ENCODE measurements around the gene MYO6. TPM values are rescaled to one million over a fixed set of nuclear protein-coding genes. Genes with fewer than 3 reads are reported as not detected.
A peak's percentile ranks its signal among the peaks of the same experiment; 100 is the strongest.
"Not testable (repeated sequence)": the region's sequence is repeated elsewhere in the genome, so short reads cannot be mapped to it uniquely, and the experiment has no call there.

The MYO6 gene
- total and polyA plus RNA-seq, 2 experiments from 2014 or later: 39.8 to 71.1 TPM

- Histone ChIP-seq H3K27ac (no peak overlapping the region), H4K20me1 (ENCODE audit: insufficient read depth, poor library complexity, severe bottlenecking) (no peaks in the 10 kb centered on the region), H3K9me2 (replicated peaks; ENCODE audit: insufficient read depth) (no peaks in the 10 kb centered on the region), H3K4me1 (ENCODE audit: insufficient read depth) (no peaks in the 10 kb centered on the region), H3K4me2 (no peak overlapping the region), H3K36me3 (replicated peaks; ENCODE audit: insufficient read depth, low read depth) (no peaks in the 10 kb centered on the region), H3K9me3 (ENCODE audit: low read depth) (no peaks in the 10 kb centered on the region), H2AFZ (no peak overlapping the region), H3K79me2 (no peaks in the 10 kb centered on the region), H3K4me3 (no peak overlapping the region), H3K27me3 (no peaks in the 10 kb centered on the region)
- no peak for DNase-seq (ENCODE audit: low spot score)
- WGBS (ENCODE audit: low lambda C conversion rate, missing lambda C conversion rate): 82% methylated on average over 2 of the region's 2 CpGs
- no peak for TF ChIP-seq EZH2 (IDR thresholded peaks at IDR 0.05; ENCODE audit: borderline replicate concordance)
- no peak for TF ChIP-seq CTCF (IDR thresholded peaks at IDR 0.05; ENCODE audit: poor library complexity)
These were observed 25.7 kb upstream of the MYO6 start for GRCh38 chr6:75723382-75723781.

- WGBS (ENCODE audit: low lambda C conversion rate, missing lambda C conversion rate): 88% methylated on average over 2 of the region's 2 CpGs
- no peak overlapping the region for H3K27ac ChIP-seq
These were observed 21.8 kb upstream of the MYO6 start for GRCh38 chr6:75727206-75727605.

GRCh38 chr6:75731029-75731428, 18.0 kb upstream of the MYO6 start:
- not testable (repeated sequence) for H3K9me2 ChIP-seq (replicated peaks; ENCODE audit: insufficient read depth); H3K27ac ChIP-seq; H3K27me3 ChIP-seq; H3K4me2 ChIP-seq; H3K4me3 ChIP-seq; H3K4me1 ChIP-seq (ENCODE audit: insufficient read depth); H3K79me2 ChIP-seq; DNase-seq (ENCODE audit: low spot score); H3K9me3 ChIP-seq (ENCODE audit: low read depth); H2AFZ ChIP-seq; H4K20me1 ChIP-seq (ENCODE audit: insufficient read depth, poor library complexity, severe bottlenecking); H3K36me3 ChIP-seq (replicated peaks; ENCODE audit: insufficient read depth, low read depth)
- 91% methylated on average over 8 of the region's 8 CpGs for WGBS (ENCODE audit: low lambda C conversion rate, missing lambda C conversion rate)

More at GRCh38 chr6:75727206-75727605, 21.8 kb upstream of the MYO6 start:
- no peak for DNase-seq (ENCODE audit: low spot score)
- Histone ChIP-seq H4K20me1 (ENCODE audit: insufficient read depth, poor library complexity, severe bottlenecking) (no peaks in the 10 kb centered on the region), H3K4me1 (ENCODE audit: insufficient read depth) (no peaks in the 10 kb centered on the region), H3K9me3 (ENCODE audit: low read depth) (no peaks in the 10 kb centered on the region), H3K4me3 (no peak overlapping the region), H3K27me3 (no peaks in the 10 kb centered on the region), H3K4me2 (no peak overlapping the region), H3K9me2 (replicated peaks; ENCODE audit: insufficient read depth) (no peaks in the 10 kb centered on the region), H2AFZ (no peak overlapping the region), H3K36me3 (replicated peaks; ENCODE audit: insufficient read depth, low read depth) (no peaks in the 10 kb centered on the region), H3K79me2 (no peaks in the 10 kb centered on the region)
- TF ChIP-seq EZH2phosphoT487 (IDR thresholded peaks at IDR 0.05; ENCODE audit: low read depth, severe bottlenecking, unreplicated experiment) (no peak), CTCF (IDR thresholded peaks at IDR 0.05; ENCODE audit: poor library complexity) (no peak), EZH2 (IDR thresholded peaks at IDR 0.05; ENCODE audit: borderline replicate concordance) (no peak)

- H4K20me1 ChIP-seq (ENCODE audit: insufficient read depth, poor library complexity, severe bottlenecking): no peaks in the 10 kb centered on the region
- WGBS (ENCODE audit: low lambda C conversion rate, missing lambda C conversion rate): 52% methylated on average over 1 of the region's 1 CpG
- H3K79me2 ChIP-seq: no peaks in the 10 kb centered on the region
- peak overlapping the region; percentile 24 for H2AFZ ChIP-seq
- H3K27me3 ChIP-seq: no peaks in the 10 kb centered on the region
- TF ChIP-seq EZH2phosphoT487 (IDR thresholded peaks at IDR 0.05; ENCODE audit: low read depth, severe bottlenecking, unreplicated experiment) (no peak), CTCF (IDR thresholded peaks at IDR 0.05; ENCODE audit: poor library complexity) (no peak), EZH2 (IDR thresholded peaks at IDR 0.05; ENCODE audit: borderline replicate concordance) (no peak)
- H3K4me2 ChIP-seq: peak overlapping the region; percentile 21
- no peaks in the 10 kb centered on the region for H3K36me3 ChIP-seq (replicated peaks; ENCODE audit: insufficient read depth, low read depth)
- H3K9me3 ChIP-seq (ENCODE audit: low read depth): no peaks in the 10 kb centered on the region
- peak; percentile 25 for DNase-seq (ENCODE audit: low spot score)
- H3K9me2 ChIP-seq (replicated peaks; ENCODE audit: insufficient read depth): no peaks in the 10 kb centered on the region
- no peak overlapping the region for H3K4me3 ChIP-seq
- peaks cover 6% of the 10 kb centered on the region for H3K4me1 ChIP-seq (ENCODE audit: insufficient read depth)
- H3K27ac ChIP-seq: peak overlapping the region; percentile 83
These were observed 13.4 kb upstream of the MYO6 start for GRCh38 chr6:75735491-75736186.
